BE2C (cell line): ENCODE measurements around the gene ZNF804B.

Experiments used
- DNase-seq: peaks from one replicate; pipeline ENCODE4 v3.0.0-alpha.2; 2020
- H3K27me3 ChIP-seq: fragments of 250-450 bp; sonication (Bioruptor Pico); 2 replicates; pipeline ENCODE4 v1.5.1; 2020; ENCODE audit warnings: mild to moderate bottlenecking
- H3K36me3 ChIP-seq: fragments of 250-450 bp; sonication (Bioruptor Pico); 2 replicates; pipeline ENCODE4 v1.5.1; 2020; ENCODE audit warnings: mild to moderate bottlenecking
- H3K4me1 ChIP-seq: fragments of 250-450 bp; sonication (Bioruptor Pico); 2 replicates; pipeline ENCODE4 v1.5.1; 2020
- H3K4me3 ChIP-seq: 2 replicates; pipeline ENCODE4 v1.5.1; 2011; ENCODE audit warnings: low read depth, low read length
- H3K9me3 ChIP-seq: fragments of 250-450 bp; sonication (Bioruptor Pico); 2 replicates; pipeline ENCODE4 v1.5.1; 2020
- CTCF ChIP-seq: IDR thresholded peaks from 2 replicates; pipeline ENCODE4 v1.5.1; 2012; ENCODE audit warnings: mild to moderate bottlenecking, low read depth, low read length

Gene ZNF804B

DNA sequence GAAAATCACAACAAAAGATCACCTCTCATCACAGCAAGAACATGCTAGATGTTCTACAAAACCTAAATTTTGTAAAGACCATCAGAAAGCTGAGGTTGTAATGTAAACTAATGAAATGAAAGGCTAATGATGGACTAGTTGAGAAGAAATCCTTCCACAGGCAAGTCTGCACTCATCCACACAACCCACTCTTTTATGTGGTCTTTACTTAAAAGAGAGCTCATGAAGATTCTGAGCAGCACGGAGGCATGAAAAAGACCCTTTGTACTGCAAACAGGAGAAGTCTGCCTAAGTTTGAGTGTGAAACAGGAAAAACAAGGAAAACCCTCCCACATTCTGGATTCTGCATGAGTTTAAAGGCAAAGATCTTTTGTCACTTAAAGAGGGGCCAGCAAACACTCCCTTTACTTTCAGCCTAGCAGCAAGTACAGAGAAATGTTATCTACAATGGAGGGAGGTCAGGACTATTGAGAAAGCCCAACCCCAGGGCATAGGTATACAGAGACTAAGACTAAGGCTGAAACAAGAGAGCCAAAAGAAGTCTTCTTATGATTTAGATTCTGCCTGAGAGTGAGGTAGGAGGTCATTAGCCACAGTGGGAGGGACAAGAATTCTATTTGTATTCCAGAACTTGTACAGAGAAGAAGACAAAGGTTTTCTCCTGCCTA is 557.2 kb downstream of the ZNF804B start:
- no peak for DNase-seq
- Histone ChIP-seq H3K36me3 (no peaks in the 10 kb centered on the region), H3K9me3 (no peaks in the 10 kb centered on the region), H3K27me3 (no peaks in the 10 kb centered on the region), H3K4me3 (no peak overlapping the region), H3K4me1 (no peaks in the 10 kb centered on the region)
- TF ChIP-seq CTCF: no peak

DNA sequence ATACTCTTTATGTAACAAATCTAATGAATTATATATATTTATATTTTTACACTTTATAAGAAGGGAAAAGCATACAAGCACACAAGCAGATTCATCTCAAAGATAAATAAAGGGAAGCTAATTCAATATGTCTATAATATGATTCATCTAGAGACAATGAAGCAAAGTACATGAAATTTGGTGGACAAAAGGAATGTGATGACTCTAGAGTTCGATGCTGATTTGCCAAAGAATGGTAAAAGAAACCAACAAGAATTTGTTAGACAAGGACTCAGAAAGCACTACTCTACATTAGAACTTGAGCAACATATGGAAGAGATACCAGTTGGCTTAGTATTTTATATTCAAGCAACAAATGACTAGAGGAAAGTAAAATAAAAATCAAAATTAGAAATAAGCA is 572.5 kb downstream of the ZNF804B start:
- no peaks in the 10 kb centered on the region for H3K4me1 ChIP-seq
- H3K4me3 ChIP-seq: no peak overlapping the region
- H3K9me3 ChIP-seq: no peaks in the 10 kb centered on the region
- no peak for DNase-seq
- no peaks in the 10 kb centered on the region for H3K27me3 ChIP-seq
- H3K36me3 ChIP-seq: no peaks in the 10 kb centered on the region
- no peak for TF ChIP-seq CTCF

GRCh38 chr7:89334797-89335196 is 575.3 kb downstream of the ZNF804B start:
- no peaks in the 10 kb centered on the region for H3K9me3 ChIP-seq
- no peak overlapping the region for H3K4me3 ChIP-seq
- no peak for TF ChIP-seq CTCF
- no peaks in the 10 kb centered on the region for H3K27me3 ChIP-seq
- no peak for DNase-seq
- H3K4me1 ChIP-seq: no peaks in the 10 kb centered on the region
- H3K36me3 ChIP-seq: no peaks in the 10 kb centered on the region

DNA sequence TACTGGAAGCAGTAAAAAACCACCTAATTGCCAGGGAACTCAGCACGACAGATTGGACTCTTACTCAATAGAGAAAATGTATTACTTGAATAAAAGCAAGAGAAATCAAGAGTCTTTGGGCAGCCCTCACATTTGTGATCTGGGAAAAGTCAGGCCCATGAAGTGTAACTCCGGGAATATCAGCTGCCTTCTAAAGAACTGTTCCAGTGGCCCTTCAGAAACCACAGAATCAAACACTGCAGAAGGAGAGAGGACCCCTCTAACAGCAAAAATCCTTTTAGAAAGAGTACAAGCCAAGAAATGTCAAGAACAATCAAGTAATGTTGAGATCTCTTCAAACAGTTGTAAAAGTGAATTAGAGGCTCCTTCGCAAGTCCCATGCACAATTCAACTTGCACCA is 576.0 kb downstream of the ZNF804B start:
- no peak for DNase-seq
- Histone ChIP-seq H3K4me3 (no peak overlapping the region), H3K9me3 (no peaks in the 10 kb centered on the region), H3K36me3 (no peaks in the 10 kb centered on the region), H3K27me3 (no peaks in the 10 kb centered on the region), H3K4me1 (no peaks in the 10 kb centered on the region)
- no peak for TF ChIP-seq CTCF

DNA sequence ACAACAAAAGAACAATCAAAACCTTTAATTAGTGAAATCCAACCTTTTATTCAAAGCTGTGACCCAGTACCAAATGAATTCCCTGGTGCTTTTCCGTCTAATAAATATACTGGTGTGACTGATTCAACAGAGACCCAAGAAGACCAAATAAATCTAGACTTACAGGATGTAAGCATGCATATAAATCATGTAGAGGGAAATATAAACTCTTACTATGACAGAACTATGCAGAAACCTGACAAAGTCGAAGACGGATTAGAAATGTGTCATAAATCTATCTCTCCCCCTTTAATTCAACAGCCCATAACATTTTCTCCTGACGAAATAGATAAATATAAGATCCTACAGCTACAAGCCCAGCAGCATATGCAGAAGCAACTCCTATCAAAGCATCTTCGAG is 576.6 kb downstream of the ZNF804B start:
- no peaks in the 10 kb centered on the region for H3K27me3 ChIP-seq
- H3K36me3 ChIP-seq: no peaks in the 10 kb centered on the region
- no peaks in the 10 kb centered on the region for H3K4me1 ChIP-seq
- TF ChIP-seq CTCF: no peak
- no peak overlapping the region for H3K4me3 ChIP-seq
- no peaks in the 10 kb centered on the region for H3K9me3 ChIP-seq
- no peak for DNase-seq

GRCh38 chr7:89339748-89340147 is 580.2 kb downstream of the ZNF804B start:
- DNase-seq: no peak
- Histone ChIP-seq H3K4me3 (no peak overlapping the region), H3K27me3 (no peaks in the 10 kb centered on the region), H3K36me3 (no peaks in the 10 kb centered on the region), H3K4me1 (no peaks in the 10 kb centered on the region), H3K9me3 (no peaks in the 10 kb centered on the region)
- TF ChIP-seq CTCF: no peak
